Dermis blood vessel endothelial cell (primary cell): Measurements from ENCODE around the gene CCR4. TPM values are rescaled to one million over a fixed set of nuclear protein-coding genes. Genes with fewer than 3 reads are reported as not detected.
A peak's percentile ranks its signal among the peaks of the same experiment; 100 is the strongest.
"Not testable (repeated sequence)": the region's sequence is repeated elsewhere in the genome, so short reads cannot be mapped to it uniquely, and the experiment has no call there.

Experiments
- DNase-seq: peaks from one replicate; pipeline ENCODE4 v3.0.0; 2010
- total RNA-seq: library from RNA; depleted of rRNA; stranded (reverse); fragments of >200 nt; gene quantifications from 2 replicates; pipeline ENCODE4 v1.2.3, GENCODE V29; 2014

Gene CCR4
- total RNA-seq = under 0.01 and 0.05 TPM in 2 replicates

DNA sequence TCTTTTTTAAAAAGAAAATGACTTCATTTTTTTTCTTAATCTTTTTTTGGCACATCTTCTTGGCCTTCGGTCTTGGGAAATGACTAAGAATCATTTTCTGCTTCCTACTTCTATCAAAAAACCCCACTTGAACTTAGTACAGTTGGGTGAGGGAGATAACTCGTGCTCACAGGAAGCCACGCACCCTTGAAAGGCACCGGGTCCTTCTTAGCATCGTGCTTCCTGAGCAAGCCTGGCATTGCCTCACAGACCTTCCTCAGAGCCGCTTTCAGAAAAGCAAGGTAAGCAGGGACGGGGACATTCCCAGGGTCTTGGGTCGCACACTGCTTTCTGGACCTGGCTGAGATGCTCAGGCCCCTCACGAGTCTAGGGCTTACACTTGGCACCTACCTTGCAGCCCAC is at the start of gene CCR4:
TSS of gene CCR4 (plus strand) at position 235 of the 402 bp plus-strand sequence. CDS start 1,779 bp downstream, outside the sequence.
- peak; percentile 70 for DNase-seq

DNA sequence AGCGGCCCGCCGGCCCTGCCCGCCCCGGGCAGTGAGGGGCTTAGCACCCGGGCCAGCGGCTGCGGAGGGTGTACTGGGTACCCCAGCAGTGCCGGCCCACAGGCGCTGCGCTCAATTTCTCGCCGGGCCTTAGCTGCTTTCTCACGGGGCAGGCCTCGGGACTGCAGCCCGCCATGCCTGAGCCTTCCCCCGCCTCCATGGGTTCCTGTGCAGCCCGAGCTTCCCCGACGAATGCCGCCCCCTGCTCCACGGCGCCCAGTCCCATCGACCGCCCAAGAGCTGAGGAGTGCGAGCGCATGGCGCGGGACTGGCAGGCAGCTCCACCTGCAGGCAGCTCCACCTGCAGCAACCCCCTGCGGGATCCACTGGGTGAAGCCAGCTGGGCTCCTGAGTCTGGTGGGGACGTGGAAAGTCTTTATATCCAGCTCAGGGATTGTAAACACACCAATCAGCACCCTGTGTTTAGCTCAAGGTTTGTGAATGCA is 48.5 kb upstream of the CCR4 start:
- peak; percentile 22 for DNase-seq

DNA sequence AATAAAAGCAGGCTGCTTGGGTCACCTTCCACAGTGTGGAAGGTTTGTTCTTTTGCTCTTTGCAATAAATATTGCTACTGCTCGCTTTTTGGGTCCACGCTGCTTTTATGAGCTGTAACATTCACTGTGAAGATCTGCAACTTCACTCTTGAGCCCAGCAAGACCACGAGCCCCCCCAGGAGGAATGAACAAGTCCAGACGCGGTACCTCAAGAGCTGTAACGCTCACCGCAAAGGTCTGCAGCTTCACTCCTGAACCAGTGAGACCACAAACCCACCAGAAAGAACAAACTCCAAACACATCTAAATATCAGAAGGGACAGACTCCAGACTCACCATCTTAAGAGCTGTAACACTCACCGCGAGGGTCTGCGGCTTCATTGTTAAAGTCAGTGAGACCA is 47.5 kb upstream of the CCR4 start:
- no peak for DNase-seq

DNA sequence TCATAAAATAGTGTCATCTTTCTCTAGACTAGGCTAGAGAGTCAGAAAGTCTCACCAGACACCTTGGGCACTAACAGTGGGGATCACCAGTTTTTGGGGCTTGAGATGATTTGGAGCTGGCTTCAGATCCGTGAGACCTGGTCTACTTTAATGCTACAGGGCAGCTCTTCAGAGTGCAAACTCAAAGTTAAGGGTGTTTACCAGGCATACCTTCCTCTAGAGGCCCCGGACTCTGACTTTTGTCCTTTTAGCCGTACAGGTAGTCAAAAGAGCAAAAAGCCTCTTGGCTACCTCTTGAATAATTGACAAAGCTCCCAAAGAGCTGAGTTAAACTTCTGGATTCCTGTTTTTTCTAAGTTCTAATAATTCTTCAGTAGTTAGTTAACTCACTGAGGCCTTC is 41.4 kb upstream of the CCR4 start:
- no peak for DNase-seq

DNA sequence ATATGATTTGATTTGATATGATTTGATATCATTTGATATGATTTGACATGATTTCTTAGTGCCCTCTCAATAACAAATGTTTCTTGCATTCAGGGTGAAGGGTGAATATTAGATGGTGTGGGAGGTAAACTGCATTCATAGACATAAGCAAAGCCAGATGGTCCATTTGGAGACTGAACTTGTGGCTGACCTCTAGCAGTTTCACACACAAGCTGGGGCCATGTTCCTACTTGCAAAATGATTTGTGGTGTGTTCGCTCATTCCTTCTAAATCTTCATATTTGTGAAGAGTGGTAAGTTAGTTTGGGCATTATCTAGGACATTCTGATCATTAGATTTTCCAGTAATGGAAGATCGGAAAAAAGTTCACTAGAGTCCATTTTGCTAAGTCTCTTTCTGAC is 40.5 kb upstream of the CCR4 start:
- no peak for DNase-seq

DNA sequence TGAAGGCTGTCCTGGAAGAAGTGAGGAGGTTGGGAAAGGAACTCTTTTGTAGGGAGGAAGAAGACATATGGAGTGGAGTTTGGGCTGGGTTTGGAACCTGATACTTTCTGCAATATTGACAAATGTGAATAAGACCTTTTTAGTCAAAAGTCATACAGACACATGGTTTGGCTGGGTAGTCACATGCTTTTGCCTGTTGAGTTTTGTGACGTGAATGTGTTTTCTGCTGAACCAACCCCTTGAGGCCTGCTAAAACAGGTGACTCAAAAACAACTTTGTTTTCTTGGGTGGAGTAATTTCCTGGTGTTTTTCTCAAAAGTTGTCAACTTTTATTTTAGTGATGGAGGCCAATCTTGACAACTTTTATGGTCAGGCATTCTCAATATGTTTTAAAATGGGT is 39.4 kb upstream of the CCR4 start:
- DNase-seq = no peak

DNA sequence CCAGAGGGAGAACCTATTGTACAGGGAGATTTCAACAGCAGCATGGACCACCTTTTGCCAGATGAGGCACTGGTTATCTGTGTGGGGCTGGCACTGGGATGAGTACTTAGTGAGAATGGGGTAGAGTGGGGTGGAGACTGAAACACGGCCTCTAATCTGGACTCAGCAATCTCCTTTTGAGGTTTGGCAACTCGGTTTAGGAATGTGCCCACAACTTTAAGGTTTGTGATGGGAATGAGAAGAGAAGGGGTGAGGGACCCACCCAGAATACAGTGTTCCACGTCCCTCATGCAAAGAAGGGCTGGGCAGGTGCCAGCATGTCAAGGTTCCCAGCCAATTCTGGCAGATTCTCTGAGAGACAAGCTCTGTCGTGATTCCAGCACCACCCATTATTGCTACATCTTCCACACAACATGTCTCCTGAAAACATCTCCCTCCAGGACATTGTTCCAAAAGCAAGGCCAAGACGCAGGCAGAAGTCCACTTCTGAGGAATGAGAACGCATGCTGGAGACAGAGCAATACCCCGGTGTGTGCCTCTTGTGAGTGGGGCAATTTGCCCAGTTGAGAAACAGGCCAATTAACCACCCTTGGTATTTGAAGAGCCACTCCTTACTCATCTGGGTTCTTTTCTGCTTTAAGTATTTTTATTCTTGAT is 37.5 kb upstream of the CCR4 start:
- DNase-seq = no peak

DNA sequence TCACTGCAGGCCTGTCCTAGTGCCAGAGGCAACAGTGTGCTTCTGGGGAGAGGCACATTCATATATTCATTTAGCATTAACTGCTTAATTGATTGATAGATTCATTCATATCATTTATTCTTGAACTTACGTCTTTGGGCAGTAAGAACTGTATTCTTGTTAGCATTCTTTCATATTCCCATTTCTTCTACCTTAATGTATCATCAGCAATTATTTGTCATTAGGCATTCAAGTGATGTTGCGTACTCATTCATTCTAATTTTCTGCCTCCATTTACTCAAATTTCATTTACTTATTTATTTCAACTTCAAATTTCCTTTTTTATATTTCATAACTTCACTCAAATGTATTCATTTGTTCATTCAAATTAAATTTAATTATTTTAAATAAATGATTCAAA is 31.5 kb upstream of the CCR4 start:
- no peak for DNase-seq

DNA sequence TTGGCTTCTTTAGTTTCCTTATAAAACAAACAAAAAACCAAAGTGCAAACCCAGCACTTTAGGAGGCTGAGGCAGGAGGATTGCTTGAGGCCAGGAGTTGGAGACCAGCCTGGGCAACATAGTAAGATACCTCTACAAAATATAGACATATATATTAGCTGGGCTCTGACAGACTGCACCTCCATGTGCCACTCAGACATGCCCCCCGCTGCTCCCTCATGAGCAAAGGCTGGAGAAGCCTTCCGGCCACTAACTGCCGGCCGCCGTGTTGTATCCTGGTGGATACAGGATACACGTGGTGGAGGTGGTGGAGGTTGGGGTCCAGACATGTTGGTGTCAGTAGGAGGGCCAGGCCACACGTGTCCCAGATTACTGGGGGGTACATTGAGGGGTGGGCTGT is 29.4 kb upstream of the CCR4 start:
- DNase-seq = no peak

DNA sequence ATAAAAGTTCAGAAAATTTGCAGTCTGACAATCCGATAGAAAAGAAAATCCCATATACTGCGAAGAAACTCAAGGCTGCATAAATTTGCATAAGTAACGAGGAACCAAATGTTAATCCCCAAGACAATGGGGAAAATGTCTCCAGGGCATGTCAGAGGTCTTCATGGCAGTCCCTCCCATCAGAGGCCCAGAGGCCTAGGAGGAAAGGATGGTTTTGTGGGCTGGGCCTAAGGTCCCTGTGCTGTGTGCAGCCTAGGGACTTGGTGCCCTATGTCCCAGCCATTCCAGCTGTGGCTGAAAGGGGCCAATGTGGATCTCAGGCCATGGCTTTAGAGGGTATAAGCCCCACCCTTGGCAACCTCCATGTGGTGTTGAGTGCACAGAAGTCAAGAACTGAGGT is 21.3 kb upstream of the CCR4 start:
- no peak for DNase-seq

DNA sequence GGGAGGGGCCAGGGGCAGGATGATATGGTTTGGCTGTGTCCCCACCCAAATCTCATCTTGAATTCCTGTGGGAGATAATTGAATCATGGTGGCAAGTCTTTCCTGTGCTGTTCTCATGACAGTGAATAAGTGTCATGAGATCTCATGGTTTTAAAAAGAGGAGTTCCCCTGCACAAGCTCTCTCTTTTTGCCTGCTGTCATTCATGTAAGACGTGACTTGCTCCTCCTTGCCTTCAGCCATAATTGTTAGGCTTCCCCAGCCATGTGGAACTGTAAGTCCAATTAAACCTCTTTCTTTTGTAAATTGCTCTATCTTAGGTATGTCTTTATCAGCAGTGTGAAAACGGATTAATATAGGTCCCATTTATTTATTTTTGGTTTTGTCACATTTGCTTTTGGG is 20.2 kb upstream of the CCR4 start:
- DNase-seq = not testable (repeated sequence)

DNA sequence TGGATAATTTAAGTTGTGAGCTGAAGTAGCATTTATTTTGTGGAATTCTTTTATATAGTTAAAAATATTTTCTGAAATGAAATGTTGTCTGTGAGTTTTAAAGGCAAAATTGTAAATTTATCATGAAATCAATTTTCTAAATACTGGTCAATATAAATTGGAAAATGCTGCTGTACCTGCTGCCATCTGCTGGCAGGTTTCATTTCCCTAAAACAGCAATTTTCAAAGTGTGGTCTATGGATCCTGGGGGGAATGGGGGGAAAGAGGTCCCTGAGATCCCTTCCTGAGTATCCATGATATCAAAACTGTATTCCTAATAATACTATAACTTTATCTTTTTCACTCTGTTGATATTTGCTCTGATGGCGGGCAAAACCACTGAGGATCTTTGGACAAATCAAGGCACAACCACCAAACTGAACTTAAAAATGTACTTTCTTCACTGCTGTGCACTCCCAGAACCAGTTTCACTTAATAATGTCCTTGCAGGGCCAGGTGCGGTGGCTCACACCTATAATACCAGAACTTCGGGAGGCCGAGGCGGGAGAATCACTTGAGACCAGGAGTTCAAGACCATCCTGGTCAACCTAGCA is 17.2 kb upstream of the CCR4 start:
- DNase-seq = peak; percentile 49

DNA sequence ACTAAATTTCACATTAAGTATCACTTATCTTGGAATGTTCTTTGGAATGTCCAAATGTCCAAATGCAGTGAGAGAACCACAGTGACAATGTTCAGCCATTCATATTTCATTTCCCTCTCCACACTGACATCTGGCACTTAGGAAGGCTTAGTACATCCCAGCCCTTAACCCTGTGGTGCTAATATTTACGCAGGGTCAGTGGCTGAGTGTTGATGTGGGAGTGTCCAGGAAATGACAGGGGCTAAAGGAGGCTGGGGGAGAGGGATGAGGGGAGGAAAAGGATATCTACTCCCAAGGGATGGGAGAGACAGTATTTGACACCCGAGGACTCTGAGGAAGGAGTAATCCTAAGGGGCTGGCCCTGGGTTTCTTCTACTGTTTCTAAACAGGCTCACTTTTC is 14.1 kb upstream of the CCR4 start:
- DNase-seq = no peak

DNA sequence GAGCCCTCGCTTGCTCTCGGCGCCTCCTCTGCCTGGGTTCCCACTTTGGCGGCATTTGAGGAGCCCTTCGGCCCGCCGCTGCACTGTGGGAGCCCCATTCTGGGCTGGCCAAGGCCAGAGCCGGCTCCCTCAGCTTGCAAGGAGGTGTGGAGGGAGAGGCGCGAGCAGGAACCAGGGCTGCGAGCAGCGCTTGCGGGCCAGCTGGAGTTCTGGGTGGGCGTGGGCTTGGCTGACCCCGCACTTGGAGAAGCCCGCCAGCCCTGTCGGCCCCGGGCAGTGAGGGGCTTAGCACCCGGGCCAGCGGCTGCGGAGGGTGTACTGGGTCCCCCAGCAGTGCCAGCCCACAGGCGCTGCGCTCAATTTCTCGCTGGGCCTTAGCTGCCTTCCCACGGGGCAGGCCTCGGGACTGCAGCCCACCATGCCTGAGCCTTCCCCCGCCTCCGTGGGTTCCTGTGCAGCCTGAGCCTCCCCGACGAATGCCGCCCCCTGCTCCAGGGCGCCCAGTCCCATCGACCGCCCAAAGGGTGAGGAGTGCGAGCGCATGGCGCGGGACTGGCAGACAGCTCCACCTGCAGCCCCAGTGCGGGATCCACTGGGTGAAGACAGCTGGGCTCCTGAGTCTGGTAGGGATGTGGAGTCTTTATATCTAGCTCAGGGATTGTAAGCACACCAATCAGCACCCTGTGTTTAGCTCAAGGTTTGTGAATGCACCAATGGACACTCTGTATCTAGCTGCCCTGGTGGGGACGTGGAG is 11.7 kb upstream of the CCR4 start:
- not testable (repeated sequence) for DNase-seq

DNA sequence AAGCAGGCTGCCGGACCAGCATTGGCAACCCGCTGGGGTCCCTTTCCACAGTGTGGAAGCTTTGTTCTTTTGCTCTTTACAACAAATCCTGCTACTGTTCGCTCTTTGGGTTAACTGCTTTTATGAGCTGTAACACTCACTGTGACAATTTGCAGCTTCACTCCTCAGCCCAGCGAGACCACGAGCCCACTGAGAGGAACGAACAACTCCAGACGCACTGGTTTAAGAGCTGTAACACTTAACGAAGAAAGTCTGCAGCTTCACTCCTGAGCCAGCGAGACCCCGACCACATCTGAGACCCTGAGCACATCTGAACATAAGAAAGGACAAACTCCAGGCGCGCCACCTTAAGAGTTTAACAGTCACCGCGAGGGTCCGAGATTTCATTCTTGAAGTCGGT is 10.7 kb upstream of the CCR4 start:
- DNase-seq = no peak

DNA sequence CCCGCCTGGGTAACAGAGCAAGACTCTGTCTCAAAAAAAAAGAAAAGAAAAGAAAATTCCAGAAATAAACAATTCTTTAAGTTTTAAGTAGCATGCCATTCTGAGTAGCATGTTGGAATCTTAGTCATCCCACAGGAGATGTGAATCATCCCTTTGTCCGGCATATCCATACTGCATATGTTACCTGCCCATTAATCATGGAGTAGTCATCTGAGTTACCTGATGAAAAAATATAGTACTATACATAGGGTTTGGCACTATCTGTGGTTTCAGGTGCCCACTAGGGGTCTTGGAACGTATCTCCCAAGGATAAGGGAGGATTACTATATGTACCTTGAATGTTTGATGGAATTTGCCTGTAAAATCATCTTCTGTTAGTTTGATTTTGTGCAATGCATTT is 6.3 kb upstream of the CCR4 start:
- DNase-seq = peak; percentile 17

DNA sequence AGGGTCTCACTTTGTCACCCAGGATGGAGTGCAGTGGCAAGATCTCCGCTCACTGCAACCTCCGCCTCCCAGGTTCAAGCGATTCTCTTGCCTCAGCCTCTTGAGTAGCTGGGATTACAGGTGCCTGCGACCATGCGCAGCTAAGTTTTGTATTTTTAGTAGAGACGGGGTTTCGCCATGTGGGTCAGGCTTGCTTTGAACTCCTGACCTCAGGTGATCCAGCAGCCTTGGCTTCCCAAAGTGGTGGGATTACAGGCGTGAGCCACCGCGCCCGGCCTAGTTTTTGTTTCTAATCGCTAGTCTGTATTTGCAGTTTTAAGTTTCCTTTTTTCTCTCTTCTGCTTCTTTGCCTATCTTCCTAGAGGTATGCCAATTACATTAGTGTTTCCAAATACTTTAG is 5.8 kb upstream of the CCR4 start:
- DNase-seq = not testable (repeated sequence)

DNA sequence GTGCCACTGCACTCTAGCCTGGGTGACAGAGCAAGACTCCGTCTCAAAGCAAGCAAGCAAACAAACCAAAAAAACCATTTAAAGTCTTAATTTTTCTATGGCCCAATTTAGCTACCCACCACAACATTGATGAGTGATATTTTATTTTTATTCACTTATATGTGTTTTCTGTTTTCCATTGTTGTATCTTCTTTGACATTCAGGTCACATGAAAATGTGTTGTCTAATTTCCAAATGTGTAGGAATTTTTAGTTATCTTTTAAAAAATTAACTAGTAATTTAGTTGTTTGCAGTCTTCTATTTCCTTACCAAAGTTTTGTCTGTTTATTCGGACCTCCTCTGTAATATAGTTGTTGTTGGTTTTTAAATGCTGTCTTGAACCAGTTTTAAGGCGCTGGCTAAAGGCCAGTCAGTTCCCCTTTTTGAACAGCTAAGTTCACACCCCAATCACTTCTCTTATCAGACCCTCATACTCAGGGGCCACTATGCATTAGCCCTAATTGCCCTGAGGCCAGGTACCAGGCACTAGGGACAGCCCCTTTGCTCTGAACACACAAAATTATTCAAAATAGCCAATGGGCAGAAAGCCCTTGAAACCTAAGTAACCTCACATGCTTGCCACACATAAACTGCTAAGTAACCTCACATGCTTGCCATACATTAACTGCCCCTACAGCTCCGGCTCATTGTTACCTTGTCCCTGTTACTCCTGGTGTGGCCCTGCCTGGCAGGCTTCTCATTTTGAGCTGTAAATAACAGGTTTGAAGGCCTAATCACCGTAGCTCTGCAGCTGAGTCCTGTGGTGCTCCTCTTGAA is 4.3 kb upstream of the CCR4 start:
- DNase-seq = no peak

DNA sequence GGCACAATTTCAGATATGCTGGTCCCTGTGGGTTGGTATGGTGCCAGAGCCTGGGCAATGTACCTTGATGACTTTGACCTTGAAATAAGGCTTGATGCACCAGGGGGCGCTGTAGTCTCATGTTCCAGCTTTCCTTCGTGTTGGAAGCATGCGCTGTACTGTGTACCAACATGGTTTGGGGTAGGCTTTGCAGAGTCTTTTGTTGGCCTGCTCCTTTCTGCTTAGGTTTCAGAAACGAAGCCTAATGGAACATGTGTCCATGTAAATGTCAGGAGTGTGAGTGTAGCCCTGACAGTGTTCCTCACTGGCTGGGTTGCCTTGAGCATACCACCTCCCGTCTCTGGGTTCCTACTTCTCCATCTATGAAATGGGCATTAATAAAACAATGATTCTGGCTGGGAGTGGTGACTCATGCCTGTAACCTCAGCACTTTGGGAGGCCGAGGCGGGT is 3.6 kb upstream of the CCR4 start:
- peak; percentile 95 for DNase-seq

DNA sequence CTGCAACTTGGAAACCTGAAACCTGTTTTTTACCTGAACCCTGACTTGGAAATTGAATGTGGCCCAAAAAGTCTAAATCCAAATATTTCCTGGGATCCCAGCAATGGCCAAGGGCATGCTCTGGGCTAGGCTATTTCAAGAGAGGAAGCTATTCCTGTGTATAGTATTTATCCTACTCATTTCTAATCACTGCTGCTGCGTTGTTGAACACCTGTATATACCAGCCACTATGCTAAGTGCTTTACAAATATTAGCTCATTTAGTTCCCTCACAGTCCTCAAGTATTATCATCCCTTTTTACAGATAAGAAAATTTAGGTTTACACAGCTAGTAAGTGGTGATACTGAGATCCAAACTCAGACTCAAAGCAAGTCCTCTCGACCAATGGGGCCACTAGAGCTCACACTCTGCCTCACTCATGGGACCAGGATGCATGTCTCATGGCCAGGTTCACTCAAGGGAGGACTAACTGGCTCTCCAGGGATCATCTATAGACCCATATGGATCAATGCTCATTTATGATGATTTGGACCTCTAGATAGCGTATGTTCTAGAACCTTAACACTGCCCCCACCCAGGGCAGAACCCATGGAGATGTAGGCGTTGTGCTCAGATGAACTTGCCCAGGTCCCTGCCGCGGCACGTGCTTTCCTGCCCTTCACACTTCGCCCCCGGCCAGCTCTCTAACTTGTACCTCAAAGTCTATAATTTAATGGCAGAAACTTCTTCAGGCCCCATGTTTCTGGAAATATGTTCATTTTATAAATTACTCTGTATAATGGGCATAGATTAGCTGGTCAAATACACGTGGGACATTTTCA is 2.6 kb upstream of the CCR4 start:
- no peak for DNase-seq

DNA sequence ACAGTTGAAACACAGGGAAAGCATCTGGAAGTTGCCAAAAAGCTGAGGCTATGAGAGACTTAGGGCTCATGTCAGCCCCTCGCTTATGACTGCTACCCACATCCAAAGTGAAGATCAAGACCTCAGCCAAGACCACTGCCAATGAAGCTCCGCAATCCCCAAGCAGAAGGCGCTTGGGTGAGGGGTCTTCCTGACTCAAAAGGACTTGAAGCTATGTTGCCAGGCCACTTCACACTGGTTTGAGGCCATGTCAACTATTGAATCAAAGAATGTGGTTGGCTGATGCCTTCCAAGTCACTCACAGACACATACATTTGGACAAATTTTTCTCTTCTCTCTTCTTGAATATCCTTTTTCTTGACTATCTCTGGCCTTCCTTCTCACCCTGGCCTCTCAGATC is 928 bp upstream of the CCR4 start:
- no peak for DNase-seq
